GM19455 (cell line): ENCODE results near the gene SERTAD2.

Experiments
- ATAC-seq: cut with Tn5 transposase; IDR thresholded peaks from one replicate; pipeline ENCODE4 v1.9.1; 2021; ENCODE audit not compliant: unreplicated experiment

SERTAD2 gene

DNA sequence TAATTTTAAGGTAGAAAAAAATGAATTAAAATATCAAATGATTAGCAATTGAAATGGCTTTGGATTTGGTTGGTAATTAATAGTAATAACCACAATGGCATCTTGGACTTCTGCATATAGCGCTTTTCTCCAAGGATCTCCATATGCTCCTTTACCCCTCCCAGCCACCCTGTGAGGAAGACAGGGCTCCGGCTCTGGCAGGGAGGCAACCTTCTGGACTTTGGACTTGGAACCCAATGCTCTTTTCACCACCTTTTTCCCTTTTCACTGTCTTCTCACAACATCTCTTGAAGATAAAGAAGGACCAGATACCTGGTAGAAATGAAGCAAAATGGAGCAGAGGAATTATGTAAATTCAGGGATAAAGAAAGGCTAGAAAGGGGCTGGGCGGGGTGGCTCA lies 23.8 kb upstream of the SERTAD2 start:
- ATAC-seq, result no peak

DNA sequence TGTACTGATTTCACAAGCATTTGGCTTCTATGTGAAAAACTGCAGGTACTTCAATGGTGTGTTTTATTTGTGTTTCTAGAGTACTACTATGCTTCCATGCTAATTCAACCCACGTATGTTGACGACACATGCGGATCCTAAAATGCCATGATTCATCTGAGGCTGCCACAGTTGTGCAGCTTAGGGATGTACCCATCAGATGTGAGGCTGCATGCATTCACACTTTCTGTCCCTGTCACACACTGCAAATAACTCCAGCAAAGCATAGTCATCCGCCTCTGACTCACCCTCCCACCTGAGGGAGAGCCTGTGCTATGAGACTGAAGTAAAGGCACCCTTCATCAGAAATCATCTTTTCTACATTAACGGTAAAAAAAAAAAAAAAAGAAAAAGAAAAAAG lies 22.1 kb upstream of the SERTAD2 start:
- ATAC-seq, result no peak

DNA sequence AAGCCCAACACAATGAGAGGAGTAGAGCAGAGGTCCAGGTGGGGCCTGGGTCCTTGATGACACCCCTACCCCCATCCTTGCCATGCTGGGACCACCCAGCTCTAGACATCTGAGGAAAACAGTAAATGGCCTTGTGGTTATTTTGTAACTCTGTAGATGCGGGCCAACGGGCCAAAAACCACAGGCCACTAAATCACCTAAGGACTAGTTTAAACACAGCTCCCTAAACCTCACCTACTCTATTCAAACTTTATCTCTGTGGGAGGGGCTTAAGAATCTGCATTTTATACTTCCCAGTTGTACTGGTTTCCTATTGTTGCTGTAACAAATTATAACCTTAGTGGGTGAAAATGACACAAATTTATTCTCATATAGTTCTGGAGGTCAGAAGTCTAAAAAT lies 19.0 kb upstream of the SERTAD2 start:
- no peak for ATAC-seq

DNA sequence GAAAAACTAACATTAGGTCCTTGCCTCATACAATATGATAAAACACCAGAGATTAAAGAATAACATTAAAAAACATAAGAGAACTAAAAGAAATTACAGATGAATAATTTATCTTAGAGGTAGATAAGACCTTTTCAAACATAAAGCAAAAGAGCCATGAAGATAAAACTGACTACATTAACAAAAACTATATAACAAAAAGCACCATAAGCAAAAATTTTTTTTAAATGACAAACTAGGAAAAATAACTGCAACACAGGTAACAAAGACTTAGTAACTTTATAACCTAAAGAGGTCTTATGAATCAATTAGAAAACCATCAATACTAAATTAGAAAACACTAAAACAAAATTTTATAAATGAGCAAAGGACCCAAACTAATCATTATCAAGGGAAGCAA lies 16.3 kb upstream of the SERTAD2 start:
- ATAC-seq, result no peak

DNA sequence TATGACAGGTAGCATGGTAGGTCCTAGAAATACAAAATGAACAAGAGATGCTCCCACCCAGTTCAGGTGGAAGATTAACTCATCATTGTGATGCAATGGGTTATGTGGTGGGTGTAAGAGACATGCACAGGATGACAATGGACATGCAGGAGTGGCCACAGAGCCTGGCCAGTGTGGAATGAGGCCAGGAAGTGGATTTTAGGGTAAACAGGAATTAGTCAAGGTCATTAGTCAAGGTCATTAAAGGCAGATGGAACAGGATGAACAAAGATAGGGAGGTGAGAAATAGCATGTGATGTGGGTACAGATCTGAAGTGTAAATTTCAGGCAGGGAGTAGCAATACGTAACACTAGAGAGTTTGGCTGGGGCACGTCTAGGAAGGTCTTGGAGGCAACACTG lies 15.6 kb upstream of the SERTAD2 start:
- ATAC-seq, result no peak

- ATAC-seq, result no peak
Measured at GRCh38 chr2:64668542-64668941, 14.8 kb upstream of the SERTAD2 start.

DNA sequence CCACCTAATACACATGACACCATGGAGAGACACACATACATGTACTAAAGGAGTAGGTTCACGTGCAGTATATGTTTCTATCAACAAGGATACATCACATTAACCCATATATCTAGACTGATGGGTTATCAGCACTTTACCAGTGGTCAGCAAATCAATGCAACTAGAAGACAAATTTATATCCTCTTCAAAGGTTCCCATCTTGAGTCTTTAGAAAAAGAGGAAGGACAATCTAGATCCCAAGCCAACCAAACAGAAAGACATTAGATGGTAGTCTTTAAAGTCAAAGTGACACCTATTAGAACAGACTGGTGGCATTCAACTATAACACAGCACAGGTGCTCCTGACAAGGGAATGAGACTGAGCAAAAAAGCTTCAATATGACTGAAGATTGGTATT lies 13.8 kb upstream of the SERTAD2 start:
- no peak for ATAC-seq

DNA sequence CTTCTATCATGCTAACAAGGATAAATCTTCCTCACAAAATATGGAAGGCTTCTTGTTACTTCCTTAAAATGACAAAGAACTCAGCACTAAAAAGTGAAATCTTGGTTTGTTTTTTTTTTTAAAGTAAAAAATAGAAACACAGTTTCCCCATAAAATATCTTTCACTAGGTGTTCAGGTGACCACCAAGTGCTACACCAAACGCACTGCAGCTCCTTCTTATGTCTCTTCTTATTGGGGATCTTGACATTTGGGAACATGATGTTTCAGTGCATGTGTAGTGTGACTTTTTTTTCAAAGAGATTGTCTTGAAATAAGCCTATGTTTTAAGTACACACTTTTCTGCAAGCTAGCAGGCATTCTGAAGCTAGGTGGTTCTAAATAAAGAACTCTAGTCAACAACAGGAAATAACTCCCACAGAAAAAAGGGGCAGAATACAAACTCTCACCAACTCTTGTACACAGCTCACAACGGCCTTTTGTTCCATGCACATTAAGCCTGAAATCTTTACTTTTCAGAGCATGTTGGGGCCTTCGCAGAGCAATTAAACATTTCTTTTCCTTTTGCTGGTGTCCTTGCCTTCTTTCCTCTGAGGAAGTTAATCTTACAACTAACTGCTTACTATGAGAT lies 13.2 kb upstream of the SERTAD2 start:
- peak; percentile 71 for ATAC-seq

GRCh38 chr2:64665709-64666108 lies 12.0 kb upstream of the SERTAD2 start:
- ATAC-seq, result no peak

GRCh38 chr2:64663402-64663801 lies 9.7 kb upstream of the SERTAD2 start:
- ATAC-seq, result no peak

DNA sequence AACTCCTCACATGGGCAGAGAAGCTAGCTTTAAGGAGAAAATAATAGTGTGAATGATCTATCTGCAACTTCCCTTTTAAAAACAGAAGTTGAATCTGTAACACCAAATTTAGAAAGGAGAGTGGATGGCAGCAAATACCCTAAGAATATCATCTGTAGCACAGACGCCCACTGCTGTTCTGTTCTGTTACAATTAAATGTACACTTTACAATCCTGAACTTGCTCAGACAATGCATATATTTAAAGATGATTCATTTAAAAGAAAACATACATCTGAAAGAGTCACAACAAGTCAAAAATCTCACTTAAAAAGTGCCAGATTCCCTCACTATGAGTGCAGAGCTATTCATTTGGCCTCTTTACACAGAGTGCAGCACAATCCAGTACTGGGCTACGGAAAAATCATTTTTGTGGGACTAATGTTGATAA lies 8.0 kb upstream of the SERTAD2 start:
- ATAC-seq, result no peak

DNA sequence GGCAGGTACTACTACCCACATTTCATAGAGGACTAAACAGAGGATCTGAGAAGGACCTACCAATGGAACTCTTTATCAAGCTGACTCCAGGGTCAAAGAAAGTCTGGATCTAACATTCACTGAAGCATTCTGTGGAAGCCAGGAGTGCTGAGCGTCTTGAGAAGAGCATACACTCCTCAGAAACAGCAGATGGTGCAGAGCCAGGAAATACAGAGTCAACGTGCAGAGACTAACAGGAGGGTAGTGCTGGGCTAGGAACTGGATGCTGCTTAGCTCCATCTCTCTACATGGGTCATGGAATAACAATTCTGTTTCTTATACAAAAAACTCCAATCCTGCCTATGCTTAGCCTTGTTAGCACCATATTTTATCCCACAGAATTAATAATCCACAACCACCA lies 5.5 kb upstream of the SERTAD2 start:
- ATAC-seq, result no peak

DNA sequence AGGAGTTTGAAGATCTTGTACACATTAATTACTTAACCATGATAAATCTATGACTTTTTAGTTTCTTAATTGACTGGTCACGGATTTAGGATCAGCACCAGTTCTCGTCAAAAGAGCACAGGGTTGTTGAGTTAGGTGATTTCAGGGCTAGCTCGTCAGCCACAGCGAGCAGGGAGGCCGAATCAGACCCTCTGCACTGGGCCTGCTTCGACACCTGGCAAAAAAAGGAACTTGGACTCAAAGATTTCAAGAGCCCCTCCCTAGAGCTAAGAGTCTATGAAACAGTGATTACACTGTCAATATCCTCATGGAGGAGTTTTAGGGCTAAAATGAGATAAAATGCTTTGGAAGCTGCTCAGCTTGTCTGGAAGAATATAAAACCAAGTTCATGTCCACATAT lies 4.6 kb upstream of the SERTAD2 start:
- ATAC-seq, result no peak

DNA sequence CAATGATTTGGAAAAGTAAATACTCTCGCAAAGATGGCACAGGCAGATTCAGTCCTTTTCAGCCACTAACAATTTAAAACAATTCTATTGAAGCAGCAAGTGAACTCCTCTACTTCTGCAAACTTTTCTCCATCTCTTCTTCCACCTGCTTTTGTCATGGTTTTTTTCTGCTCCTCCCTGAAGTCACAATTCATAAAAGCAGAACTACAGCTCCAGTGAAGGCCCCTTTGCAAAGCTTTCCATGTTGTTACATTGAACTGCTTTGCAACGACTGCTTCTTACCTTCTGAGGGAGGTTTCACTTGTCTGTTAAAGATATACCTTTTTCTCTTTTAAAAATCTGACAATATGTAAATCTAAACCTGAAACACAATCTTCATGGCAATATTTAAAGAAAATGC lies 3.7 kb upstream of the SERTAD2 start:
- ATAC-seq, result no peak

GRCh38 chr2:64656379-64656778 lies 2.7 kb upstream of the SERTAD2 start:
- no peak for ATAC-seq

- ATAC-seq, result no peak
Measured at GRCh38 chr2:64655873-64656272, 2.2 kb upstream of the SERTAD2 start.

DNA sequence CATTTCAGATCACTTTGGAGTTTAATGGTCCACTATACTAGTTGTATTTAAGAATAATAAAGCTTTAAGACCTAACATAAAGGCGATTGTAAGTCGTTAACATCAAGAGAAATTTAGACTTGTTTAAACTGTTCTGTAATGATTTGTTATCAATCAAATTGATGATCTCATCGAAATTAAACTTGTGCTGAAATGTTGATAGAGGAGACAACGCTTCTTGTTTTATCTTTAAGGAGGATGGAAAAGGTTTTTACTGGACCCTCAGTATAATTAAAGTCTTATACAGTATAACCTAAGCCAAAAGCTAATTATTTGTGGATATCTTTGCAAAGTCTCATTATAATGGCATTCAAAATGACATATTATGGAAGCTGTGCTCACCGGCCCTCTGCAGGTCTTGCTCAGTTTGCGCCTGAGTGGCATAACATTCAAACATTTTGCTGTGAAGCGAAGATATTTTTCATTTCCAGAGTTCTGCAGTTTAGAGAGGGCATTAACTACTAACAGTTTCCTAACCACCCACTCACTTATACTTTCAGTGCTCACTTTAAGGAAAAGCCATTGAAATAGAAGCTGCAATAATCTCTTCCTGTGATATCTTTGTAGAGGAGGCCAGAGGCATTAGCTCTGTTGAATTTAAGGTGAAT lies 1.4 kb upstream of the SERTAD2 start:
- no peak for ATAC-seq

GRCh38 chr2:64654063-64654811 lies 524 bp upstream of the SERTAD2 start:
- ATAC-seq, result peak; percentile 58

DNA sequence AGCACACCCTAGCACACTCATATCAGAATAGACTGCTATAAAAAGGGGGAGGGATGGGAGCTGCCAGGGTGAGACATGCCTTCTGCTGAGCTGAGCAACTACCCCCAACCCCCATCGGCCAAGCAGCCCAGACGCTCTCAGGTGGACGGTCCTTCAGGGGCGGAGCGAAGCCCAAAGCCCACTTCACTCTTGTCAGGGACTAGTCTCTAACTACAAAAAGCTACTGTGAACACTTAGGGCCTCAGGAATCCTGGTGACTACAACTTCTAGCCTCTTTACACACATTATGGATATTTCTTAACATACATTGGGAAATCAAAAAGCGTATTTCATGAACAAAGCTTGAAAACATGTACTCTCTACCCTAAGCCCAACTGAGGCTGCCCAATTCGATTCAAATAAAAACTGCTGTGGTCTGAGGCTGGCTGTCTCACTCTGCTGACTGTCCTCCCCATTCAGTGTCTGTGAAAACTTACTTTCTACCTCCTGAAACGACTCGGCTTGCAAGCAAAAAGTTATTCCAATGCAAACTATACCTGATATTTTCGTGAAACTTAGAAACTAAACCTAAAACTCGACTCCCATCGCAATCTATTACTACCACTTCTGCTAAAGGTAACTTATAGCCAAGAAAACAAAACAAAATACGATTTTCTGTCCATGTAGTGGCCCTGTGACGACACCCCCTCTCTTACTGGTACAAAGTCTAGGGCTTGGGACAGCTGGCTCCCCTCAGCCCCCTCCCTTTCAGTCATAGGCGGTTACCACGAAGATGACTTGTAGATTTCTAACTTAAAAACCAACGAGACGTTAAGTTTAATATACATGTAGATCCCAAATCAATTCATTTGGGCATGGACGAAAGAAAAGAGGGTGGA lies 1.2 kb downstream of the SERTAD2 start:
- no peak for ATAC-seq

DNA sequence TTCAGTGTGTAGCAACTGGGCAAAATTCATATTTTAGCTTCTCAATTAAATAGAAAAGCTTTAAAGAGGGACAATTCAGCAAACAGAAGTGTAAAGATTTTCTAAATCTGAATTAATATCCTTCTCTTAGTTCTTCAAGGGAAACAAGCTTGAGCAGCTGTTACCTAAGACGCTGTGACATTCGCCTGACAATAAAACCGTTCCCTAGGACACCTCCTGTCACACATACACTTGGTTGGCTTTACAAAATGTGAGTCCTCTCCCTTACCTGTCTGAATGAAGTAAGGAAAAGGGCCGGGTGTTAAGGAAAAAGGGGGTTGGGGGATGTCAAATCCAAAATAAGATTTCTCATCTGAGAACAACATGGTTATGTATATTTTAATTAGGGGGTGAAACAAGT lies 2.1 kb downstream of the SERTAD2 start:
- no peak for ATAC-seq

DNA sequence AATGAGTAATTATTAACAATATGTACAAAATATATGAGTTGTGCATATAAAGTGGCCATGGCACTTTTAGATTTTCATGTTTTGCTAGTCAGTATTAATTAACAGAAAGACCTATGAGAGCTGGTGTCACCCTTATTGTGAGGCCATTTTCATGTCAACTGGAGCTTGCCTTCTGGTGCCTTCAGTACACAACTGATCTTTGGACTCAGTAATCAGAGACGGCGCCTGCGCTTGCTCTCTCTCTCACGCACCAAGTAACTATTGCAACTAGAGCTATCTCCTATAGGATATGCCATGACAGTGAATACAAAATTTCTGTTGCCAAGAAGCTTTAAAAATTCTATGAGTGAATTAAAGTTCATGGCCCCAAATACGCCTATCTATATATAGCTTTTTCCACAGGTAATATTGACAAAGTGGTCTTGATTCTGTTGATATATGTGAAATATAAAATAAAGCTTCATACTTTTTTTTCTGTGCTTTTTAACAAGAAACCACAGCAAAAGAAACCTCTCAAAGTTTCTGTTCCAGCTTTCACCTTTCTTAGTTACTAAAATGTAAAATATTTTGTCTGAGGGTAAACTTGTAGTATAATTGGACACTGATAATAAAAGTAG lies 2.9 kb downstream of the SERTAD2 start:
- no peak for ATAC-seq
